HepG2 (cell line): ENCODE results near the gene RIOK2. TPM values are rescaled to one million over a fixed set of nuclear protein-coding genes. Genes with fewer than 3 reads are reported as not detected.

Source experiments
- ATAC-seq: fragments of 200-7000 bp; cut with Tn5 transposase; 3 replicates; pipeline ENCODE4 v1.9.1; 2020; ENCODE audit warnings: mild to moderate bottlenecking, moderate library complexity
- BruUV-seq: library from RNA; stranded (reverse); fragments of 400-500 nt; replicated peaks from 2 replicates; lab custom pipeline; 2021; lab: Mats Ljungman, UMichigan
- CTCF ChIA-PET: fragments of 300-600 bp; formaldehyde crosslinking; extraction: SDS; loops from one replicate; lab custom pipeline; 2021; ENCODE audit warnings: low total read pairs, inconsistent platforms, low intra/inter-chr PET ratio; lab: Yijun Ruan, JAX
- POLR2A ChIA-PET: fragments of 350-600 bp; sonication (Branson Sonifier 250); formaldehyde crosslinking; loops from one replicate; lab custom pipeline; 2020; ENCODE audit warnings: antibody characterized with exemption, inconsistent platforms; lab: Yijun Ruan, JAX
- DNase-seq: peaks from one replicate; pipeline ENCODE4 v3.0.0-alpha.2; 2015; ENCODE audit warnings: low spot score
- FAIRE-seq: peaks from 3 replicates; lab custom pipeline; 2011; peaks lifted over from hg19 to GRCh38; lab: Jason Lieb, UNC
- H2AFZ ChIP-seq: one replicate; pipeline ENCODE4 v1.6.1; 2011; ENCODE audit warnings: low read length, inconsistent platforms
- H3K27ac ChIP-seq: fragments of 300-600 bp; 3 replicates; pipeline ENCODE4 v1.8.0; 2011; ENCODE audit warnings: mixed run types, mild to moderate bottlenecking, mixed read lengths, low read length, inconsistent platforms; ENCODE audit not compliant: insufficient read depth; ENCODE audit errors: extremely low read length
- H3K27me3 ChIP-seq, 2 experiments: fragments of 200-600 bp in 1 of 2; 2 replicates in 1 of 2; 3 replicates in 1 of 2; pipeline versions ENCODE4 v1.6.0 to v1.8.0; 2011; ENCODE audit warnings: low read length in 2 of 2, mild to moderate bottlenecking in 2 of 2, moderate library complexity in 2 of 2, inconsistent platforms in 1 of 2; ENCODE audit not compliant: insufficient read depth in 2 of 2, control insufficient read depth in 1 of 2
- H3K36me3 ChIP-seq, 2 experiments: fragments of 200-600 bp in 1 of 2; replicated peaks in 1 of 2; 2 replicates in 1 of 2; 3 replicates in 1 of 2; pipeline versions ENCODE4 v1.5.1 to v1.8.0; 2011; ENCODE audit warnings: low read length in 2 of 2, inconsistent platforms in 1 of 2; ENCODE audit not compliant: insufficient read depth in 2 of 2, control insufficient read depth in 1 of 2
- H3K4me1 ChIP-seq: 2 replicates; pipeline ENCODE4 v1.5.1; 2012; ENCODE audit warnings: low read length, inconsistent platforms; ENCODE audit not compliant: insufficient read depth
- H3K4me2 ChIP-seq: 2 replicates; pipeline ENCODE4 v1.6.0; 2011; ENCODE audit warnings: low read depth, low read length, inconsistent platforms
- H3K4me3 ChIP-seq, 3 experiments: fragments of 200-600 bp in 1 of 3; sonication (generic), shearing (Covaris generic) in 1 of 3; replicated peaks in 1 of 3; 2 replicates each; pipeline ENCODE4 v1.5.1; 2011 to 2016; ENCODE audit warnings: low read length in 3 of 3, inconsistent platforms in 2 of 3, low read depth in 2 of 3, mild to moderate bottlenecking in 2 of 3, control low read depth in 1 of 3, mixed read lengths in 1 of 3; ENCODE audit not compliant: insufficient read depth in 1 of 3
- H3K79me2 ChIP-seq: one replicate; pipeline ENCODE4 v1.6.1; 2011; ENCODE audit warnings: low read length, inconsistent platforms; ENCODE audit not compliant: insufficient read depth
- H3K9ac ChIP-seq: 2 replicates; pipeline ENCODE4 v1.6.0; 2011; ENCODE audit warnings: mild to moderate bottlenecking, low read depth, low read length, inconsistent platforms; ENCODE audit not compliant: insufficient read depth
- H3K9me3 ChIP-seq: 2 replicates; pipeline ENCODE4 v1.5.1; 2012; ENCODE audit warnings: mild to moderate bottlenecking, low read length
- H4K20me1 ChIP-seq: 2 replicates; pipeline ENCODE4 v1.6.0; 2011; ENCODE audit warnings: inconsistent platforms, mild to moderate bottlenecking, low read length, moderate library complexity; ENCODE audit not compliant: insufficient read depth
- ATF7 ChIP-seq, 2 experiments: fragments of 450-650 bp in 1 of 2; sonication (generic) in 1 of 2; formaldehyde crosslinking in 1 of 2; IDR thresholded peaks; 2 replicates each; pipeline versions ENCODE4 v1.4.0 to v1.6.1; 2016 to 2020; ENCODE audit warnings: antibody characterized with exemption in 1 of 2, mild to moderate bottlenecking in 1 of 2, missing genetic modification reagents in 1 of 2
- MYNN ChIP-seq: sonication (generic); formaldehyde crosslinking; IDR thresholded peaks from 2 replicates; pipeline ENCODE4 v1.4.0; 2020; ENCODE audit warnings: mild to moderate bottlenecking, low read depth, missing genetic modification reagents
- PBX2 ChIP-seq: IDR thresholded peaks from 2 replicates; pipeline ENCODE4 v1.6.1; 2016; ENCODE audit warnings: control low read depth
- ZNF460 ChIP-seq: sonication (generic); formaldehyde crosslinking; IDR thresholded peaks from 2 replicates; pipeline ENCODE4 v1.5.1; 2020; ENCODE audit warnings: missing genetic modification reagents, mild to moderate bottlenecking, borderline replicate concordance
- ZNF572 ChIP-seq: sonication (generic); formaldehyde crosslinking; IDR thresholded peaks from 2 replicates; pipeline ENCODE4 v1.5.1; 2020; ENCODE audit warnings: mild to moderate bottlenecking, missing genetic modification reagents
- WGBS: methylation state at CpG from one replicate; pipeline ENCODE4 v1.1.6; 2017; ENCODE audit warnings: low lambda C conversion rate; 5-methylcytosine and 5-hydroxymethylcytosine counted together
- in situ Hi-C: cut with HindIII; loops from 2 replicates; pipeline ENCODE4 v1.10.0; 2017; ENCODE audit warnings: low pct_unique_long_range_greater_than_20kb; ENCODE audit not compliant: extremely low pct_ligation_motif_present
- intact Hi-C: fragments of 100-400 bp; cut with micrococcal nuclease; formaldehyde crosslinking; loops from one replicate; pipeline ENCODE4 v1.10.0; 2022; ENCODE audit not compliant: unreplicated experiment
- polyA plus RNA-seq, 8 experiments: library from polyadenylated mRNA; depleted of rRNA in 3 of 8; stranded (reverse) in 7 of 8; unstranded in 1 of 8; fragments of >200 nt; fragmentation: Illumina TruSeq in 4 of 8; extraction: Trizol in 4 of 8; gene quantifications; 2 replicates each; pipeline versions ENCODE4 v1.2.1 to v1.2.3, GENCODE V29; 2011 to 2016; ENCODE audit warnings: low read depth in 4 of 8, missing spikeins in 1 of 8, mixed read lengths in 1 of 8; ENCODE audit not compliant: insufficient read depth in 1 of 8
- total RNA-seq, 5 experiments: library from RNA; depleted of rRNA; stranded (reverse); fragments of >200 nt; fragmentation: Illumina TruSeq; extraction: Trizol; gene quantifications; 2 replicates each; pipeline ENCODE4 v1.2.3, GENCODE V29; 2016; ENCODE audit warnings: low read depth in 1 of 5

RIOK2 gene
- total and polyA plus RNA-seq, 2 of the 13 experiments (the other 11 are each of a cell fraction or from before 2014, with no cell fraction given): 8.1 to 46.6 TPM

GRCh38 chr5:97209343-97209742, 26.3 kb upstream of the RIOK2 start:
- TF ChIP-seq MYNN (CRISPR knock-in tag) (no peak), ATF7 (IDR thresholded peaks at IDR 0.05) (peak; percentile 80), ATF7 (CRISPR knock-in tag; IDR thresholded peaks at IDR 0.05) (no peak), ZNF460 (CRISPR knock-in tag) (no peak)
- in situ Hi-C loops (no loop called here), intact Hi-C loops (no loop called here)
- ChIA-PET CTCF (no interaction called here), POLR2A (no interaction called here)
- FAIRE-seq (no peak), ATAC-seq (no peak), DNase-seq (no peak)
- H3K36me3 ChIP-seq: no peaks in the 10 kb centered on the region
- BruUV-seq: no TSS peak
- no peaks in the 10 kb centered on the region for H3K4me1 ChIP-seq
- H4K20me1 ChIP-seq: no peaks in the 10 kb centered on the region
- no peak overlapping the region for H3K4me2 ChIP-seq
- no peak overlapping the region for H2AFZ ChIP-seq
- 28% methylated on average over 2 of the region's 2 CpGs for WGBS
- no peaks in the 10 kb centered on the region for H3K27me3 ChIP-seq
- no peaks in the 10 kb centered on the region for H3K79me2 ChIP-seq
- H3K9ac ChIP-seq: no peak overlapping the region
- no peak overlapping the region for H3K4me3 ChIP-seq
- H3K27ac ChIP-seq: no peak overlapping the region
- H3K9me3 ChIP-seq: no peaks in the 10 kb centered on the region

DNA sequence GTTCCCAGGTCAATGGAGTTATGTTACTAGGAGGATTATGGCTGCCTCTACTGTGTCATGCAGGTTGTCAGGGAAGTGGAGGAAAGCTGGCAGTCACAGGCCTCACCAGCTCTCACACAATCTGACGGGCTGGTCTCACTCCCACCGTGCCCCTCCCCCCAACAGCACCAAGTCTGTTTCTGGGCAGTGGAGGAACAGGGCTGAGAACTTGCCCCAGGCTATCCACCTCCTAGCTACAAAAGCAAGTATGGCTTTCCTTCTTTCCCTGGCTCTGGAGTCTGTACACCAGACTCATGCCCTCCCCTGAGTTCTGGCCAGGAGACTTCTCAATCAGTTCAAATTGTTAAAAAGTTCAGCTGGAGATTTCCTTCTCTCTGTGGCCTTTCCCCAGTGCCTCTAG, 25.7 kb upstream of the RIOK2 start:
- POLR2A ChIA-PET: no interaction called here
- no peak for DNase-seq
- Histone ChIP-seq H2AFZ (no peak overlapping the region), H3K9me3 (no peaks in the 10 kb centered on the region), H3K4me2 (no peak overlapping the region), H3K9ac (no peak overlapping the region), H4K20me1 (no peaks in the 10 kb centered on the region), H3K27ac (no peak overlapping the region), H3K79me2 (no peaks in the 10 kb centered on the region), H3K4me3 (no peak overlapping the region), H3K4me1 (no peaks in the 10 kb centered on the region), H3K27me3 (no peaks in the 10 kb centered on the region), H3K36me3 (no peaks in the 10 kb centered on the region)
- no peak for FAIRE-seq
- 40% methylated on average over 1 of the region's 2 CpGs for WGBS
- TF ChIP-seq PBX2 (no peak), ZNF572 (CRISPR knock-in tag) (no peak)
- CTCF ChIA-PET: no interaction called here
- no TSS peak for BruUV-seq
- no peak for ATAC-seq
- in situ Hi-C loops: no loop called here
- intact Hi-C loops: no loop called here
